Endometrium (tissue), 2 donors: Measurements from ENCODE around the gene DHX34.
"Not testable (repeated sequence)": the region's sequence is repeated elsewhere in the genome, so short reads cannot be mapped to it uniquely, and the experiment has no call there.

ENCODE experiments used
- FAIRE-seq: peaks from 2 replicates; lab custom pipeline; 2012; peaks lifted over from hg19 to GRCh38; lab: Jason Lieb, UNC
- donor health status: control.
- donor health status: control.

The DHX34 gene

DNA sequence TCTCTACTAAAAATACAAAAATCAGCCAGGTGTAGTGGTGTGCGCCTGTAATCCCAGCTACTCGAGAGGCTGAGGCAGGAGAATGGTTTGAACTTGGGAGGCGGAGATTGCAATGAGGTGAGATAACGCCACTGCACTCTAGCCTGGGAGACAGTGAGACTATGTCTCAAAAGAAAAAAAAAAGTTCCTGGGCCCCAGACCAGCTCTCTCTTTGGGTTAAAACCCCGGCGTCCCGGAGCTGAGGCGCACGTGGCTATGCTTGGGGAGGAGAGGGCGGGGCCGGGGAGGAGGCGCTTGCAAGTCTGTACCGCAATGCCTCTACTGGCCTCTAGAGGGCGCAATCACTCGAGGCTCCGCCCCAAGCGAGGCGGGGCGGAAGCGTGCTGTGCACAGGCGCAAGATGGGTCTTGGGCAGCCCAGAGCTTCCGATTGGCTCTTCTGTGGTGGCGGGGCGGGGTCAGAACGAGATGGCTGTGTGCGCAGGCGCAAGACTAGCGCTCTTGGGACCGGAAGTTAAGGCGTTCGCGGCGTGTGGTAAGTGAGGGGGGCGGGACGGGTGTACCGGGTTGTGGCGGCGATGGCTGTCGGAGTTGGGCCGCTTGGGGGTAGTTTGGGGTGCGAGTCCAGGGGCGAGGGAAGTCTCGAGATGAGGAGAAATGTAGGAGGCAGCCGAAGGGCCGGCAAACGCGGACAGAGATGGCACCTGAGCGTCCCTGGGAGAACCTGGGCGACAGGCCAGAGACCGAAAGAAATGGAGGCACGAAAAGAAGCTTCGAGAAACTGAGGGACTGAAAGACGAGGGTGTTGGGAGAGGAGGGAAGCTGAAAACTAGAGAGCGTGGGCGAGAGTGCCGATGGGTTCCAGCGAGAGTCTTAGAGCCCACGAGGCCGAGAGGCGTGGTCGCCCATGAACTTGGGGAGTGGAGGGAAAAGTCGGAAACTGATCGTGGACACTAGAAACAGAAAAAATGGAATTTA lies at the start of gene DHX34:
Gene DHX34, plus strand, starts transcription at position 497 of the 977 bp plus-strand sequence. CDS start 3,716 bp downstream, outside the sequence.
- peak; percentile 90 for FAIRE-seq

DNA sequence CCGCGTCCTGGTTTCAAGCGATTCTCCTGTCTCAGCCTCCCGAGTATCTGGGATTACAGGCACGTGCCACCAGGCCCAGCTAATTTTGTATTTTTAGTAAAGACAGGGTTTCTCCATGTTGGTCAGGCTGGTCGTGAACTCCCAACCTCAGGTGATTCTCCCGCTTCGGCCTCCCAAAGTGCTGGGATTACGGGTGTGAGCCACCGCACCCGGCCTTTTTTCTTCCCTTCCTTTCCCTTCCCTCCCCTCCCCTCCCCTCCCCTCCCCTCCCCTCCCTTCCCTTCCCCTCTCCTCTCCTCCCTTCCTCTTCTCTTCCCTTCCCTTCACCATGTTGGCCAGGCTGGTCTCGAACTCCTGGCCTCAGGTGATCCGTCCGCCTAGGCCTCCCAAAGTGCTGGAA lies 48.2 kb upstream of the DHX34 start:
- FAIRE-seq = not testable (repeated sequence)

- no peak for FAIRE-seq
These were observed 46.9 kb upstream of the DHX34 start for GRCh38 chr19:47302249-47302648.

DNA sequence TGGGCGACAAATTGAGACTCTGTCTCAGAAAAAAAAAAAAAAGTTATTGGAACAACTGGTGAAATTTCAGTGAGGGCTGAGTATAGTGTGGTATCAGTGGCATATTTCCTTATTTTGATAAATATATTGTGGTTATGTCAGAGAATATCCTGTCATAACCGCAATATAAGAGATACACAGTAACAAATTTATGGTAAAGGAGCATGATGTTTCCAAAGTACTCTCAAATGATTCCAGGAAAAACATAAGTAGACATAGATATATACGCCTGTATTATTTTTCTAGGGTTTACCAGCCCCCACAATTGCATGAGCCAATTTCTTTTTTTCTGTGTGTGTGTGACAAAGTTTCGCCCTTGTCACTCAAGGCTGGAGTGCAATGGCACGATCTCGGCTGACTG lies 45.1 kb upstream of the DHX34 start:
- FAIRE-seq = no peak

DNA sequence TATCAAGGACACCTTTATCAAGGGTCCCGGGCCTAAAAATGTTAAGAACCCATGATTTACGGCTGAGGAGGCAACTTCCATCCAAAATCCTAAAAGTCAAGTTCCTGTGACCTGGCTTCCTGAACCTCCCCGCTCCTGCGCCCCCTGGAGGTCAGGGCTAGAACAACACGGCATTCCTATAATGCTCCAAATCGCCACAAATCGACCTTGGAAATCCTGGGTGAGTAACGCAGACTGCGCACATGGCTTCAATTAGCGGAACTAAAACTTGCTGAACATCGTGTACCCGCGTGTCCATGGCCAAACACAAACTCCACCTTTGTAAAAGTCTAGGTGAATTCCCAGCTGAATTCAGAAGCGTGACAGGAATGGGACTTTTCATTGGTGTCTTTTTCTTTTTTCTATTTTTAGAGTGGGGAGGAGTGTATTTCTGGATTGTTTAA lies 43.8 kb upstream of the DHX34 start:
- FAIRE-seq = no peak

DNA sequence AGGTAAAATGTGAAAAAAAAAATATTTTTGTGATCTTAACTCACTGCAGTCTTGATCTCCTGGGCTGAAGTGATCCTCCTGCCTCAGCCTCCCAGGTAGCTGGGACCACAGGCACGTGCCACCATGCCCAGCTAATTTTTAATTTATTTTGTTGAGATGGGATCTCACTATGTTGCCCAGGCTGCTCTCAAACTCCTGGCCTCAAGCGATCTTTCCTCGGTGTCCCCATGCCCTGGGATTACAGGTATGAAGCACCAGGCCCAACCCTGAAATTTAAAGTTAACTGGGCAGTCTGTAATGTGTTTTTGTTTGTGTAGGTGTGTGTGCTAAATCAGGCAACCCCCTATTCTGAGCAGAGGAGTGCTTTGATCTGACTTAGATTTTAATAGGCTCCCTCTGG lies 42.8 kb upstream of the DHX34 start:
- no peak for FAIRE-seq

DNA sequence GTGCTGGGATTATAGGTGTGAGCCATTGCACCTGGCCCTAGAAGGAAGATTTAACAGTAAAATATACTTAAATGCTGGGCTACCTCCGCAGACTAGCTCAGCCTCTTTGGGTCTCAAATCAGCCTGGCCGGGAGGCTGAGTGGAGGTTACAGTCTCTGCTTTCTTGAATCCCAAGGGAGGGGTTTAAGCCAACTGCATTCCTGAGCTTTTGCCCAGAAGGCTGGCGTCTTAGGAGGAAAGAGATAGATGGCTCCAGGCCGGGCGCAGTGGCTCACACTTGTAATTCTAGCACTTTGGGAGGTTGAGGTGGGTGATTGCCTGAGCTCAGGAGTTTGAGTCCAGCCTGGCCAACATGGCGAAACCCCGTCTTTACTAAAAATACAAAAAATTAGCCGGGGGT lies 40.1 kb upstream of the DHX34 start:
- no peak for FAIRE-seq

- FAIRE-seq = no peak
These were observed 39.5 kb upstream of the DHX34 start, which contains the start of gene C5AR1 for GRCh38 chr19:47309608-47310007. Gene C5AR1 (plus strand): TSS chr19:47309861. CDS start chr19:47309896, 35 bp downstream.

GRCh38 chr19:47310323-47310722 lies 38.8 kb upstream of the DHX34 start:
- no peak for FAIRE-seq

DNA sequence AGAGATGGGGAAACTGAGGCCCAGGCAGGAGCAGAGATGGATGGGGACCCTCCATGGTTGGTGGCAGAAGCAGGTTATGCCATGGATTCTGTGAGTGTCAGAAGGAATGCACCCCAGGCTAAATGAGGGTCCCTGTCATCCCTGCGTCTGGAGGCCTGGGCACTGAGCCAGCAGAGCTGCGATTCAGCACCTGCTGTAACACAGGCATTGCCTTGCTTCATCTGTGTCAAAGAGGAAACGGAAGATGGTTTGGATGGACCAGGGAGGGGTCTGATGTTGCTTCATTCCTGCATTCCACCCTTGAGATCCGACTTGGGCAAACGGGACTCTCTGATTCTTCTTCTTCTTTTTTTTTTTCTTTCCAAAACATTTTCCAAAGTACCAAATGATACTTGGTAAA lies 38.3 kb upstream of the DHX34 start:
- FAIRE-seq = no peak

DNA sequence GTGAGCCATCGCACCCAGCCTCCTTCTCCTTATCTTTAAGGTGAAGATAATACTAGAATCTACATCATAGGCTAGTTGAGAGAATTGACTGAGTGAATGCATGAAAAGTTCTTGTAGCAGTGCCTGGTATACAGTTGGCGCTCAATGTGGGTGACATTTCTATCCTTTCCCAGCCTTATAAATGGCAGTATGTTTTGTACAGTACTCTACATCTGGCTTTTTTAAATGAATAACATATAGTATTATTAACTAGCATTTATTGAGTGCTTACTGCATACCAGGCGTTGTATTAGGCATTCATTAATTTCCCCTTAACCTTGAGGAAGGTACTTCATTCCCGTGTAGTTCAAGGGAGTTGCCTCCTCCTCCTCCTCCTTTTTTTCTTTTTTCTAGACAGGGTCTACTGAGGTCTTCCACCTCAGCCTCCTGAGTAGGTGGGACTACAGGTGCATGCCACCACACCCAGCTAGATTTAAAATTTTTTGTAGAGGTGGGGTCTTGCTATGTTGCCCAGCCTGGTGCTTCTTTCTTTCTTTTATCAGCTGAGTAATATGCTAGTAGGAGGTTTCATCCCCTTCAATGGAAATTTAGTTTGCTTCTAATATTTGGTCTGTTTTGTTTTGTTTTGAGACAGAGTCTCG lies 36.6 kb upstream of the DHX34 start:
- FAIRE-seq = no peak

GRCh38 chr19:47313754-47314295 lies 35.3 kb upstream of the DHX34 start:
- no peak for FAIRE-seq

- no peak for FAIRE-seq
These were observed 33.8 kb upstream of the DHX34 start for GRCh38 chr19:47315125-47315821.

DNA sequence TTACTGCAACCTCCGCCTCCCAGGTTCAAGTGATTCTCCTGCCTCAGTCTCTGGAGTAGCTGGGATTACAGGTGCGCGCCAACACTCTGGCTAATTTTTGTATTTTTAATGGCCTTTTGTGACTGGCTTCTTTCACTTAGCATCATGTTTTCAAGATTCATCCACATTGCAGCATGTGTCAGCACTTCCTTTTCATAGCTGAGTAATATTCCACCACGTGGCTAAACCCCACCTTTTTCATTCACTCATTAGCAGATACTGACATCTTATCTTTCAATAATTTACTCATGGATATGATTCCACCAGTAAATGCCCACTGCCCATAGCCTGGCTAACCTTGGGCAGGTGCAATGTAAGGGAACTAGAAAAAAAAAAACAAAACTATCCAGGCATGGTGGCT lies 32.6 kb upstream of the DHX34 start:
- no peak for FAIRE-seq

DNA sequence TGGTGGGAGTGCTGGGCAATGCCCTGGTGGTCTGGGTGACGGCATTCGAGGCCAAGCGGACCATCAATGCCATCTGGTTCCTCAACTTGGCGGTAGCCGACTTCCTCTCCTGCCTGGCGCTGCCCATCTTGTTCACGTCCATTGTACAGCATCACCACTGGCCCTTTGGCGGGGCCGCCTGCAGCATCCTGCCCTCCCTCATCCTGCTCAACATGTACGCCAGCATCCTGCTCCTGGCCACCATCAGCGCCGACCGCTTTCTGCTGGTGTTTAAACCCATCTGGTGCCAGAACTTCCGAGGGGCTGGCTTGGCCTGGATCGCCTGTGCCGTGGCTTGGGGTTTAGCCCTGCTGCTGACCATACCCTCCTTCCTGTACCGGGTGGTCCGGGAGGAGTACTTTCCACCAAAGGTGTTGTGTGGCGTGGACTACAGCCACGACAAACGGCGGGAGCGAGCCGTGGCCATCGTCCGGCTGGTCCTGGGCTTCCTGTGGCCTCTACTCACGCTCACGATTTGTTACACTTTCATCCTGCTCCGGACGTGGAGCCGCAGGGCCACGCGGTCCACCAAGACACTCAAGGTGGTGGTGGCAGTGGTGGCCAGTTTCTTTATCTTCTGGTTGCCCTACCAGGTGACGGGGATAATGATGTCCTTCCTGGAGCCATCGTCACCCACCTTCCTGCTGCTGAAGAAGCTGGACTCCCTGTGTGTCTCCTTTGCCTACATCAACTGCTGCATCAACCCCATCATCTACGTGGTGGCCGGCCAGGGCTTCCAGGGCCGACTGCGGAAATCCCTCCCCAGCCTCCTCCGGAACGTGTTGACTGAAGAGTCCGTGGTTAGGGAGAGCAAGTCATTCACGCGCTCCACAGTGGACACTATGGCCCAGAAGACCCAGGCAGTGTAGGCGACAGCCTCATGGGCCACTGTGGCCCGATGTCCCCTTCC lies 28.9 kb upstream of the DHX34 start:
- FAIRE-seq = no peak

DNA sequence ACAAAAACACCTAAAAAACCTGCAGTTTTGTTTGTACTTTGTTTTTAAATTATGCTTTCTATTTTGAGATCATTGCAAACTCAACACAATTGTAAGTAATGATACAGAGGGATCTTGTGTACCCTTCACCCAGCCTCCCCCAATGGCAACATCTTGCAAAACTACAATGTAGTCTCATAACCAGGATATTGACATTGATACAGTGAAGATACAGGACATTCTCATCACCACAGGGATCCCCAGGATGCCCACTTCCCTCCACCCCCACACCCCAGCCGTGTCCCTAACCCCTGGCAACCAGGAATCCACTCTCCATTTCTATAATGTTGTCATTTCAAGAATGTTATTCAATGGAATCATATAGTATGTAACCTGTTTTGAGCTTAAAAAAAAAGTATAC lies 27.5 kb upstream of the DHX34 start:
- FAIRE-seq = no peak

- FAIRE-seq = no peak
These were observed 27.1 kb upstream of the DHX34 start for GRCh38 chr19:47322058-47322457.

DNA sequence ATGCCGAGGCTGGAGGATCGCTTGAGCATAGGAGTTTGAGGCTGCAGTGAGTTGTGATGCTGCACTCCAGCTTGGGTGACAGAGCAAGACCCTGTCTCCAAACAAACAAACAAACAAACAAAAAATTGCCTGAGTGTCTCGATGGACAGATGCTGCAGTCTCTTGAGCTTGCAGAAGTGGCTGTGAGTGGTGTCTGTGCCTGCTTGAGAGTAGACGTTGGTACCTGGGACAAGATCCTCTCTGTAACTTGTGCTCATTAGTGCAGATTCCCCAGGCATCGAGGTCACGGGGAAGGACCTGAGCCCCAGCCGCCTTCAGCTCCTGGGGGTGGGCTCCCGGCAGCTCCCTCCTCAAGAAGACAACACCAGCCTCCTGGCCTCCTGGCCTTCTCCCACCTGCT lies 25.7 kb upstream of the DHX34 start:
- FAIRE-seq = no peak

GRCh38 chr19:47323872-47324271 lies 25.2 kb upstream of the DHX34 start:
- FAIRE-seq = no peak

DNA sequence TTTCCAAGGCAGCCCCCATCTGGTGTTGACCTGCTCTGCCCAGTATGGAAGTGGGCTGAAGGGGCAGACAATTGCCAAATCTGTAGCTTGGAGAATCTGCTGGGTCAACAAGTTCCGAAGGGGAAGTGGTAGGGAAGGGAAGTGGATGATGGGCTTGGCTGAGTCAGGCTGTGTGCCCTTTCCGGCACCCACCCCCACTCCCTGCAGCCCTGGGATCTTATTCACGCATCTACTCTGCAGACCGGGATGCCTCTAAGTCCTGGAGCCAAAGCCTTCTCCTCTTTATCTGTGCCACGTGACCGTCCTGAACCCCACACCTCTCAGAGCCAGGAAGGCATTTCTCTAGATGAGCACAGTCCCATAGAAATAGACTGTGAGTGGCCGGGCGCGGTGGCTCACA lies 24.6 kb upstream of the DHX34 start:
- FAIRE-seq = no peak

DNA sequence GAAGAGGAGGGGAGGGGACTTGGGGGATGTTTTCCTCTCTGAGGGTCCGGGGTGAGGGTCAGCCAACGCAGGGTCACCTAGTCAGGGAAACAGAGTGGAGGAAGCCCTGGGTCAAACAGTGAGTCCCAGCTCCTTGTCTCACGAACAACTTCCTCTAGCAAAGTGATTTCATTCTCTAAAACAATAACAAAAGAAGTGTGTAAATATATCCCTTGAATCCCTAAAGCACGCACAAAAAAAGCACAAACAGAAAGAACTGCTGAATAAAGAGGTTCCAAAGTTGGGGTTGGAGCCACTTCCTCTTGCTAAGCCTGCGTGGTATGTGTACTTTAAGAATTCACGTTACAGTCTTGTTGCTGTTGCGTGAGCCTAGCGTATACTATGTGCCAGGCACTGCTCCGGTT lies 18.6 kb upstream of the DHX34 start:
- no peak for FAIRE-seq
